HCT116 (cell line): ENCODE measurements around the gene MOB2. TPM values are rescaled to one million over a fixed set of nuclear protein-coding genes. Genes with fewer than 3 reads are reported as not detected.

Experiments
- ATAC-seq: fragments of 200-7000 bp; cut with Tn5 transposase; 2 replicates; pipeline ENCODE4 v1.9.1; 2020; ENCODE audit warnings: mild to moderate bottlenecking, moderate library complexity
- BruUV-seq: library from RNA; stranded (reverse); fragments of 400-500 nt; replicated peaks from 2 replicates; lab custom pipeline; 2021; lab: Mats Ljungman, UMichigan
- CTCF ChIA-PET: fragments of 300-600 bp; sonication (Branson Sonifier 250); formaldehyde crosslinking; loops from one replicate; lab custom pipeline; 2021; ENCODE audit warnings: antibody characterized with exemption; lab: Charles Lee
- POLR2A ChIA-PET: fragments of 300-600, 350-600 bp; sonication (Branson Sonifier 250); formaldehyde crosslinking; loops from one replicate; lab custom pipeline; 2021; ENCODE audit warnings: antibody characterized with exemption; lab: Charles Lee
- RAD21 ChIA-PET, 2 experiments: fragments of 300-600 bp; sonication (Branson Sonifier 250); formaldehyde crosslinking; loops; one replicate each; lab custom pipeline; 2023; ENCODE audit warnings: low total read pairs in 2 of 2; ENCODE audit not compliant: uncharacterized antibody in 2 of 2, unreplicated experiment in 2 of 2, low non-redundant PET in 1 of 2; lab: Charles Lee
- DNase-seq: peaks from one replicate; pipeline ENCODE4 v3.0.0-alpha.2; 2010; ENCODE audit warnings: low read depth, low spot score
- H2AFZ ChIP-seq: fragments of 200-600 bp; shearing (Covaris generic), sonication (generic); 2 replicates; pipeline ENCODE4 v1.6.1; 2017; ENCODE audit warnings: low read depth, mixed run types, mixed read lengths, antibody characterized with exemption, low read length; ENCODE audit not compliant: poor library complexity, severe bottlenecking
- H3K27ac ChIP-seq: 2 replicates; pipeline ENCODE4 v1.5.1; 2012; ENCODE audit warnings: low read depth, low read length
- H3K27me3 ChIP-seq: fragments of 200-600 bp; sonication (generic); 2 replicates; pipeline ENCODE4 v1.6.1; 2016; ENCODE audit warnings: mixed run types, low read length, mixed read lengths; ENCODE audit not compliant: insufficient read depth
- H3K36me3 ChIP-seq, 2 experiments: fragments of 200-500 bp in 1 of 2; fragments of 200-600 bp in 1 of 2; sonication (Bioruptor generic) in 1 of 2; sonication (generic) in 1 of 2; 2 replicates each; pipeline versions ENCODE4 v1.5.1 to v1.6.1; 2014 to 2016; ENCODE audit warnings: low read length in 2 of 2, inconsistent platforms in 1 of 2, mixed read lengths in 1 of 2, mixed run types in 1 of 2; ENCODE audit not compliant: insufficient read depth in 2 of 2, control insufficient read depth in 1 of 2
- H3K4me1 ChIP-seq, 2 experiments: fragments of 200-600 bp in 1 of 2; sonication (generic) in 1 of 2; 2 replicates each; pipeline versions ENCODE4 v1.5.1 to v1.6.1; 2012 to 2017; ENCODE audit warnings: low read length in 2 of 2, inconsistent platforms in 1 of 2, mild to moderate bottlenecking in 1 of 2, mixed read lengths in 1 of 2, mixed run types in 1 of 2, moderate library complexity in 1 of 2; ENCODE audit not compliant: insufficient read depth in 2 of 2, control insufficient read depth in 1 of 2
- H3K4me2 ChIP-seq: fragments of 200-600 bp; sonication (generic); 2 replicates; pipeline ENCODE4 v1.6.1; 2017; ENCODE audit warnings: mixed run types, low read length, mixed read lengths
- H3K4me3 ChIP-seq, 2 experiments: fragments of 200-600 bp in 1 of 2; sonication (generic) in 1 of 2; replicated peaks in 1 of 2; 2 replicates each; pipeline ENCODE4 v1.5.1; 2011 to 2016; ENCODE audit warnings: low read length in 2 of 2, control low read depth in 1 of 2, low read depth in 1 of 2, mild to moderate bottlenecking in 1 of 2, mixed read lengths in 1 of 2, mixed run types in 1 of 2
- H3K79me2 ChIP-seq: fragments of 200-600 bp; sonication (generic); 2 replicates; pipeline ENCODE4 v1.6.1; 2017; ENCODE audit warnings: mild to moderate bottlenecking, mixed run types, low read length, moderate library complexity, mixed read lengths; ENCODE audit not compliant: insufficient read depth
- H3K9ac ChIP-seq: fragments of 200-600 bp; sonication (generic); 2 replicates; pipeline ENCODE4 v1.6.1; 2016; ENCODE audit warnings: low read length, mixed read lengths
- H3K9me2 ChIP-seq: fragments of 200-600 bp; sonication (generic), shearing (Covaris generic); 2 replicates; pipeline ENCODE4 v1.6.1; 2017; ENCODE audit warnings: mixed run types, mild to moderate bottlenecking, moderate library complexity; ENCODE audit not compliant: insufficient read depth
- H3K9me3 ChIP-seq, 2 experiments: fragments of 200-500 bp in 1 of 2; fragments of 200-600 bp in 1 of 2; sonication (Bioruptor generic) in 1 of 2; sonication (generic) in 1 of 2; 2 replicates each; pipeline ENCODE4 v1.6.1; 2014 to 2017; ENCODE audit warnings: low read length in 2 of 2, mixed read lengths in 2 of 2, inconsistent platforms in 1 of 2, low read depth in 1 of 2, mild to moderate bottlenecking in 1 of 2, mixed run types in 1 of 2, moderate library complexity in 1 of 2; ENCODE audit not compliant: control insufficient read depth in 1 of 2, insufficient read depth in 1 of 2
- H4K20me1 ChIP-seq: fragments of 200-600 bp; sonication (generic), shearing (Covaris generic); 2 replicates; pipeline ENCODE4 v1.6.1; 2017; ENCODE audit warnings: mixed run types, mild to moderate bottlenecking, moderate library complexity; ENCODE audit not compliant: insufficient read depth
- ATF3 ChIP-seq: IDR thresholded peaks from 2 replicates; pipeline ENCODE4 v1.6.1; 2012
- CEBPB ChIP-seq: IDR thresholded peaks from 2 replicates; pipeline ENCODE4 v1.6.1; 2012; ENCODE audit warnings: low read depth
- CTCF ChIP-seq, 3 experiments: fragments of 200-600 bp in 1 of 3; sonication (generic) in 1 of 3; IDR thresholded peaks in 2 of 3; conservative IDR thresholded peaks in 1 of 3; 2 replicates each; pipeline ENCODE4 v1.5.1; 2012 to 2017; ENCODE audit warnings: low read depth in 2 of 3, low read length in 2 of 3, antibody characterized with exemption in 1 of 3, borderline replicate concordance in 1 of 3, control low read depth in 1 of 3, mild to moderate bottlenecking in 1 of 3, mixed read lengths in 1 of 3, mixed run types in 1 of 3, moderate library complexity in 1 of 3; ENCODE audit not compliant: insufficient read depth in 1 of 3
- JUND ChIP-seq: IDR thresholded peaks from 2 replicates; pipeline ENCODE4 v1.6.1; 2012
- MAX ChIP-seq: IDR thresholded peaks from 2 replicates; pipeline ENCODE4 v1.6.1; 2012
- POLR2AphosphoS5 ChIP-seq: IDR thresholded peaks from 2 replicates; pipeline ENCODE4 v1.6.1; 2011; ENCODE audit warnings: mild to moderate bottlenecking, low read depth, low read length, moderate library complexity
- RAD21 ChIP-seq: IDR thresholded peaks from 2 replicates; pipeline ENCODE4 v1.6.1; 2012; ENCODE audit warnings: low read depth, mild to moderate bottlenecking
- REST ChIP-seq: IDR thresholded peaks from 2 replicates; pipeline ENCODE4 v1.6.1; 2012; ENCODE audit warnings: low read depth
- SIN3A ChIP-seq: IDR thresholded peaks from 2 replicates; pipeline ENCODE4 v1.6.1; 2012; ENCODE audit warnings: low read depth
- SP1 ChIP-seq: IDR thresholded peaks from 2 replicates; pipeline ENCODE4 v1.6.1; 2012; ENCODE audit warnings: low read depth
- SRF ChIP-seq: IDR thresholded peaks from 2 replicates; pipeline ENCODE4 v1.6.1; 2012; ENCODE audit warnings: low read depth
- YY1 ChIP-seq: IDR thresholded peaks from 2 replicates; pipeline ENCODE4 v1.6.1; 2011; ENCODE audit warnings: low read length, low read depth, moderate library complexity, mild to moderate bottlenecking; ENCODE audit not compliant: insufficient replicate concordance; ENCODE audit errors: extremely low read depth
- ZFX ChIP-seq: fragments of 450-650 bp; IDR thresholded peaks from 2 replicates; pipeline ENCODE4 v1.6.1; 2017
- intact Hi-C: fragments of 100-400 bp; cut with micrococcal nuclease; formaldehyde crosslinking; loops from 2 replicates; pipeline ENCODE4 v1.10.0; 2022
- total RNA-seq: library from RNA; stranded (reverse); gene quantifications from one replicate; pipeline ENCODE4 v1.2.1, GENCODE V29; 2021; ENCODE audit not compliant: unreplicated experiment

The MOB2 gene
- total RNA-seq, 1 experiment from 2014 or later: 25.7 TPM

GRCh38 chr11:1496761-1497095 lies 10.1 kb upstream of the MOB2 start:
- Histone ChIP-seq H3K9me3 (peaks cover 0 to 8% of the 10 kb centered on the region in 2 experiments; a peak in 1 of 4 replicates), H3K36me3 (no peaks in the 10 kb centered on the region), H3K27ac (no peak overlapping the region), H3K4me3 (no peak overlapping the region), H2AFZ (no peak overlapping the region), H3K4me2 (no peak overlapping the region), H3K79me2 (peaks cover 50% of the 10 kb centered on the region), H3K27me3 (no peaks in the 10 kb centered on the region), H3K9me2 (no peaks in the 10 kb centered on the region), H3K9ac (no peak overlapping the region), H4K20me1 (peaks cover 4% of the 10 kb centered on the region; the same call in 1 of the 2 replicates), H3K4me1 (no peaks in the 10 kb centered on the region)
- TF ChIP-seq SIN3A (no peak), SP1 (no peak), SRF (no peak), JUND (no peak), POLR2AphosphoS5 (no peak), ATF3 (no peak), YY1 (no peak), CEBPB (no peak), CTCF (IDR thresholded peaks at IDR 0.05 in 2 of 3, conservative IDR thresholded peaks at IDR 0.05 in 1 of 3; ENCODE audit: borderline replicate concordance in 1 of 3, insufficient read depth in 1 of 3, low read depth in 2 of 3, low read length in 2 of 3) (no peak), REST (no peak), MAX (no peak), ZFX (no peak), RAD21 (no peak)
- no peak for ATAC-seq
- no TSS peak for BruUV-seq
- CTCF ChIA-PET: interaction anchor here (1.1 kb wide), 1 partner anchor 9 kb away, joined by 3 read pairs; no protein-coding TSS in a partner anchor
- RAD21 ChIA-PET: no interaction called here
- intact Hi-C loops: no loop called here
- DNase-seq: no peak
- POLR2A ChIA-PET: no interaction called here
